Stomach (tissue), 9 donors: Measurements from ENCODE around the gene LCP2. TPM values are rescaled to one million over a fixed set of nuclear protein-coding genes. Genes with fewer than 3 reads are reported as not detected.

Source experiments
- DNase-seq, 2 donors: peaks; one replicate each; pipeline versions ENCODE4 v3.0.0 to v3.0.0-alpha.2; 2013 to 2019
- H3K27ac ChIP-seq, 5 donors: fragments of 200-600 bp in 4 of 5; sonication (generic) in 4 of 5; one replicate each; pipeline ENCODE4 v1.5.1; 2013 to 2019; ENCODE audit warnings: mild to moderate bottlenecking in 1 of 5, moderate library complexity in 1 of 5
- H3K27me3 ChIP-seq, 3 donors: fragments of 200-600 bp; sonication (generic); one replicate each; pipeline ENCODE4 v1.5.1; 2017 to 2019; ENCODE audit warnings: mixed run types in 1 of 3
- H3K36me3 ChIP-seq, 4 donors: fragments of 200-600 bp; sonication (generic); 1 replicate in 3 of 4; 2 replicates in 1 of 4; pipeline ENCODE4 v1.5.1; 2016 to 2019
- H3K4me1 ChIP-seq, 4 donors: fragments of 200-600 bp; sonication (generic); one replicate each; pipeline ENCODE4 v1.5.1; 2016 to 2019
- H3K4me3 ChIP-seq, 4 donors: fragments of 200-600 bp; sonication (generic) in 3 of 4; one replicate each; pipeline ENCODE4 v1.5.1; 2016 to 2019; ENCODE audit warnings: mild to moderate bottlenecking in 1 of 4
- H3K9me3 ChIP-seq, 4 donors: fragments of 200-600 bp; sonication (generic); one replicate each; pipeline ENCODE4 v1.5.1; 2016 to 2019
- CTCF ChIP-seq, 7 experiments: fragments of 450-650 bp in 4 of 7; fragments of 200-600 bp in 3 of 7; sonication (generic) in 3 of 7; IDR thresholded peaks; one replicate each; pipeline ENCODE4 v1.5.1; 2016 to 2019; ENCODE audit warnings: antibody characterized with exemption in 7 of 7, control low read depth in 2 of 7, mild to moderate bottlenecking in 1 of 7
- EP300 ChIP-seq: sonication (generic); formaldehyde crosslinking; IDR thresholded peaks from one replicate; pipeline ENCODE4 v1.6.1; 2017; ENCODE audit warnings: antibody characterized with exemption
- POLR2A ChIP-seq, 4 donors: fragments of 450-650 bp; IDR thresholded peaks; one replicate each; pipeline ENCODE4 v1.6.1; 2016; ENCODE audit warnings: antibody characterized with exemption in 4 of 4, control low read depth in 2 of 4, mild to moderate bottlenecking in 1 of 4, moderate library complexity in 1 of 4
- POLR2AphosphoS5 ChIP-seq, 3 donors: sonication (generic); formaldehyde crosslinking; IDR thresholded peaks; one replicate each; pipeline ENCODE4 v1.6.1; 2016; ENCODE audit warnings: antibody characterized with exemption in 3 of 3
- WGBS, 5 donors: extraction: QIAGEN DNeasy Blood & Tissue Kit in 3 of 5; methylation state at CpG; one replicate each; pipeline versions ENCODE4 v1.1.5 to v1.1.7; 2013 to 2018; 5-methylcytosine and 5-hydroxymethylcytosine counted together
- intact Hi-C: fragments of 100-400 bp; cut with DNase I; formaldehyde crosslinking; loops from one replicate; pipeline ENCODE4 v1.15.1; 2023; ENCODE audit warnings: low total_unique reads
- polyA plus RNA-seq, 3 donors: library from polyadenylated mRNA; stranded (reverse); fragments of 200-250 nt; gene quantifications; one replicate each; pipeline ENCODE4 v1.2.3, GENCODE V29; 2013
- total RNA-seq, 5 donors: library from RNA; depleted of rRNA; stranded (reverse); fragments of >200 nt; gene quantifications; one replicate each; pipeline versions ENCODE4 v1.1.0 to v1.2.3, GENCODE V29; 2014 to 2016
- donor health status: healthy with polysubstance abuse.
- donor health status: Bipolar disorder and iron deficiency.
- donor health status: healthy.

The LCP2 gene
- total and polyA plus RNA-seq, 8 donors = 0.58 to 69.4 (median 16.8) TPM

GRCh38 chr5:170206958-170207357, 90.6 kb downstream of the LCP2 start:
- Histone ChIP-seq H3K27ac (no peak overlapping the region), H3K27me3 (no peaks in the 10 kb centered on the region), H3K36me3 (no peaks in the 10 kb centered on the region), H3K4me1 (peaks cover 0 to 6% (median 0%) of the 10 kb centered on the region in 4 donors), H3K4me3 (no peak overlapping the region), H3K9me3 (no peaks in the 10 kb centered on the region)
- no peak for DNase-seq
- intact Hi-C loops = no loop called here
- TF ChIP-seq POLR2AphosphoS5 (IDR thresholded peaks at IDR 0.05) (no peak), EP300 (no peak)
- 36 to 61% (median 48%) methylated on average over 8 of the region's 8 CpGs for WGBS, 5 donors

- TF ChIP-seq CTCF (IDR thresholded peaks at IDR 0.05) (no peak), POLR2AphosphoS5 (IDR thresholded peaks at IDR 0.05) (no peak), EP300 (no peak), POLR2A (IDR thresholded peaks at IDR 0.05) (no peak)
- Histone ChIP-seq H3K4me1 (peaks cover 0 to 6% (median 0%) of the 10 kb centered on the region in 4 donors), H3K27me3 (no peaks in the 10 kb centered on the region), H3K4me3 (no peak overlapping the region), H3K36me3 (no peaks in the 10 kb centered on the region), H3K9me3 (no peaks in the 10 kb centered on the region), H3K27ac (no peak overlapping the region)
- intact Hi-C loops = no loop called here
- WGBS, 5 donors = 24 to 36% (median 28%) methylated on average over 3 of the region's 3 CpGs
- DNase-seq = peak in 1 of 2 donors; percentile 35
Observed at GRCh38 chr5:170206216-170206615, 91.4 kb downstream of the LCP2 start.

GRCh38 chr5:170204202-170204601, 93.4 kb downstream of the LCP2 start:
- Histone ChIP-seq H3K4me3 (no peak overlapping the region), H3K27me3 (no peaks in the 10 kb centered on the region), H3K36me3 (no peaks in the 10 kb centered on the region), H3K4me1 (peaks cover 0 to 6% (median 0%) of the 10 kb centered on the region in 4 donors), H3K27ac (no peak overlapping the region), H3K9me3 (no peaks in the 10 kb centered on the region)
- WGBS, 5 donors = 72 to 82% (median 78%) methylated on average over 5 of the region's 5 CpGs
- no peak for DNase-seq
- intact Hi-C loops = no loop called here
- no peak for TF ChIP-seq POLR2AphosphoS5 (IDR thresholded peaks at IDR 0.05)
- no peak for TF ChIP-seq POLR2A (IDR thresholded peaks at IDR 0.05)
- no peak for TF ChIP-seq EP300
- no peak for TF ChIP-seq CTCF (IDR thresholded peaks at IDR 0.05)

GRCh38 chr5:170202117-170202516, 95.5 kb downstream of the LCP2 start:
- H3K4me3 ChIP-seq = no peak overlapping the region
- H3K27me3 ChIP-seq = no peaks in the 10 kb centered on the region
- TF ChIP-seq POLR2A (IDR thresholded peaks at IDR 0.05) (no peak), POLR2AphosphoS5 (IDR thresholded peaks at IDR 0.05) (no peak), CTCF (IDR thresholded peaks at IDR 0.05) (no peak), EP300 (no peak)
- H3K36me3 ChIP-seq = no peaks in the 10 kb centered on the region
- WGBS, 5 donors = 37 to 47% (median 41%) methylated on average over 2 of the region's 2 CpGs
- no peak overlapping the region for H3K27ac ChIP-seq
- no peak for DNase-seq
- H3K9me3 ChIP-seq = no peaks in the 10 kb centered on the region
- intact Hi-C loops = no loop called here
- peaks cover 0 to 6% (median 0%) of the 10 kb centered on the region in 4 donors for H3K4me1 ChIP-seq

- H3K36me3 ChIP-seq = no peaks in the 10 kb centered on the region
- DNase-seq = no peak
- no peaks in the 10 kb centered on the region for H3K9me3 ChIP-seq
- H3K4me1 ChIP-seq = peaks cover 0 to 4% (median 0%) of the 10 kb centered on the region in 4 donors
- H3K27me3 ChIP-seq = no peaks in the 10 kb centered on the region
- WGBS, 5 donors = 44 to 56% (median 56%) methylated on average over 2 of the region's 2 CpGs
- no peak overlapping the region for H3K4me3 ChIP-seq
- intact Hi-C loops = no loop called here
- TF ChIP-seq CTCF (IDR thresholded peaks at IDR 0.05) = no peak
- TF ChIP-seq EP300 = no peak
- TF ChIP-seq POLR2AphosphoS5 (IDR thresholded peaks at IDR 0.05) = no peak
- TF ChIP-seq POLR2A (IDR thresholded peaks at IDR 0.05) = no peak
- H3K27ac ChIP-seq = no peak overlapping the region
Observed at GRCh38 chr5:170201311-170201710, 96.3 kb downstream of the LCP2 start.
